GM12873 (cell line): ENCODE results near the gene DPP7.

Experiments used
- TF ChIP-seq, protein P1 (sequence below): IDR thresholded peaks from 2 replicates; pipeline ENCODE4 v1.5.1; 2012; ENCODE audit warnings: low read depth, mild to moderate bottlenecking, moderate library complexity, low read length, control low read depth; ENCODE audit not compliant: insufficient read depth; ENCODE audit errors: missing control alignments

DPP7 gene

DNA sequence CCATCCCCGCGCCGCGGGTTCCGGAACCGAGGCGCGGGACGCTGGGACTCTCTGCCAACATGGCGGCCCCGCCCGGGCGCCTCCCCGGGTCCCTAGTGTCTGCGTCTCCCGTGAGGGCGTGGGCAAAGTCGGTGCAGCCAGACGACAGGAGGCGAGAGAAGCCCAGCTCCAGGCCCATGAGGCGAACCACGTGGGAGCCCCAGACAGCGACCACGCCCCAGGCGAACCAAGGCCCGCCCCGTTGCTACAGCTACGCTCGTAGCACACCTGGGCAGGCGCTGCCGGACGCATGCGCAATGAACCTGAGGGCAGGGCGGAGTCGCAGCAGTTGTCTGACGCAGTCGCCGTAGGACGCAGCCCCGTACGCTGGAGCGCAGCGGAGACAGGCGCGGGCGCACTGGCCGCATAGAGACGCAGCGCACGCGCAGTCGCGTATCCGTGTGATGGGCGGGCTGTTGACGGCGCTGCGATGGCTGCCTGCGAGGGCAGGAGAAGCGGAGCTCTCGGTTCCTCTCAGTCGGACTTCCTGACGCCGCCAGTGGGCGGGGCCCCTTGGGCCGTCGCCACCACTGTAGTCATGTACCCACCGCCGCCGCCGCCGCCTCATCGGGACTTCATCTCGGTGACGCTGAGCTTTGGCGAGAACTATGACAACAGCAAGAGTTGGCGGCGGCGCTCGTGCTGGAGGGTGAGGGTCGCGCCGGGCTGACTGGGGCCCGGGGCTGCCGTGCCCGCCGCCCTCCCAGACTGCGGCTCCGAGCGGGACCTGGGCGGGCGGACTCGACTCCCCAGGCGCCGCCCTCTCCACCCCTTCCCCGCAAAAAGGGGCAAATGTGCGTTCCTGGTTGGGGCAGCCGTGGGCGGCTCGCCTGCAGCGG is 27.8 kb downstream of the DPP7 start, which contains the start of gene MAN1B1:
Gene MAN1B1 (plus strand): TSS at position 455 of the 878 bp plus-strand sequence. CDS start 15 bp downstream, at position 470.
- TF ChIP-seq, protein P1, sequence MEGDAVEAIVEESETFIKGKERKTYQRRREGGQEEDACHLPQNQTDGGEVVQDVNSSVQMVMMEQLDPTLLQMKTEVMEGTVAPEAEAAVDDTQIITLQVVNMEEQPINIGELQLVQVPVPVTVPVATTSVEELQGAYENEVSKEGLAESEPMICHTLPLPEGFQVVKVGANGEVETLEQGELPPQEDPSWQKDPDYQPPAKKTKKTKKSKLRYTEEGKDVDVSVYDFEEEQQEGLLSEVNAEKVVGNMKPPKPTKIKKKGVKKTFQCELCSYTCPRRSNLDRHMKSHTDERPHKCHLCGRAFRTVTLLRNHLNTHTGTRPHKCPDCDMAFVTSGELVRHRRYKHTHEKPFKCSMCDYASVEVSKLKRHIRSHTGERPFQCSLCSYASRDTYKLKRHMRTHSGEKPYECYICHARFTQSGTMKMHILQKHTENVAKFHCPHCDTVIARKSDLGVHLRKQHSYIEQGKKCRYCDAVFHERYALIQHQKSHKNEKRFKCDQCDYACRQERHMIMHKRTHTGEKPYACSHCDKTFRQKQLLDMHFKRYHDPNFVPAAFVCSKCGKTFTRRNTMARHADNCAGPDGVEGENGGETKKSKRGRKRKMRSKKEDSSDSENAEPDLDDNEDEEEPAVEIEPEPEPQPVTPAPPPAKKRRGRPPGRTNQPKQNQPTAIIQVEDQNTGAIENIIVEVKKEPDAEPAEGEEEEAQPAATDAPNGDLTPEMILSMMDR: no peak

DNA sequence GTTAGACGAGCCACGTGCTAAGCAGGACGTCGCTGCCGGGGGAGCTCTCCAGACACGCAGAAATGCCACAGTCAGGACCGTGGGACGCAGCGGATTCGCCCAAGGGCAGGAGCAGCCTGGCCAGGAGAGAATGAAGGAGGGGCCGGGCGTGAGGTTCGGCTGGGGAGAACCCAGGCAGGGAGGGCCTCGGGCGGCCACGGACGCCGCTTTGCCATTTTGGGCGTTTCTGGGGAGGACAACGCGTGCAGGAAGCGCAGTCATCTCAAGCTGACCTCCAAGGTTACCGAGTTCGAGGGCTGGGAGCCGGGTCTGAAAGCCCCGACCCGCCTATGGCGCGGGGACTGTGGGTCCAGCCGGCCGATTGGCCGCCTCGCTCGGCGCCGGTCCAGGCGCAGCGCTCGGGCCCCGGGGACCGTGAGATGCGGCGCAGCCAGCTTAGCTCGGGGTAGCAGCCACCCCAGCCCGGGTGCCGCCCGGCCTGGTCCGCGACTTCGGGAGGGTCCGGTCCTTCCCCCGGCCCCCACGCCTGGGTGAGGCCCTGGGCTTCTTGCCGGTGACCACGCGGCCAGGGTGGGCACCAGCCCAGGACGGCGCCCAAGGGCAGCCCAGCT is 28.5 kb downstream of the DPP7 start:
- TF ChIP-seq, protein P1: no peak

DNA sequence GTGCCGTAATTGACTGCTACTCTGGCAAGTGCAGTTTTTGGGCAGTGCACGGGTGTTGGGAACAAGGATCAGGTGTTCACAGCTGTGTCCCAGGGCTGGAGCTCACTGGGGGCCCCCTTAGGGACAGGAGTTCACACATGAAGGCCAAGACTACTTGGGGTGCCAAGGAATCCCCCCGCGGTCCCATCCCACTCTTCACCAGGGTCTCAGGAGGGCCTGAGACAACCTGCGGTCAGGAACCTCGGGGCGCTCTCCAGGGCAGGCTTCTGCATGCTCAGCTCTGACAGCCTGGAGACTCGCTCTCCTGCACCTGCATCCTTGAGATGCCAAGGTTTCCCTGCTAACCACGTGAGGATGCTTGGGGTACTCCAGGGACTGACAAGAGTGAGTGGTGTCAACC is 30.0 kb downstream of the DPP7 start:
- TF ChIP-seq, protein P1: no peak

DNA sequence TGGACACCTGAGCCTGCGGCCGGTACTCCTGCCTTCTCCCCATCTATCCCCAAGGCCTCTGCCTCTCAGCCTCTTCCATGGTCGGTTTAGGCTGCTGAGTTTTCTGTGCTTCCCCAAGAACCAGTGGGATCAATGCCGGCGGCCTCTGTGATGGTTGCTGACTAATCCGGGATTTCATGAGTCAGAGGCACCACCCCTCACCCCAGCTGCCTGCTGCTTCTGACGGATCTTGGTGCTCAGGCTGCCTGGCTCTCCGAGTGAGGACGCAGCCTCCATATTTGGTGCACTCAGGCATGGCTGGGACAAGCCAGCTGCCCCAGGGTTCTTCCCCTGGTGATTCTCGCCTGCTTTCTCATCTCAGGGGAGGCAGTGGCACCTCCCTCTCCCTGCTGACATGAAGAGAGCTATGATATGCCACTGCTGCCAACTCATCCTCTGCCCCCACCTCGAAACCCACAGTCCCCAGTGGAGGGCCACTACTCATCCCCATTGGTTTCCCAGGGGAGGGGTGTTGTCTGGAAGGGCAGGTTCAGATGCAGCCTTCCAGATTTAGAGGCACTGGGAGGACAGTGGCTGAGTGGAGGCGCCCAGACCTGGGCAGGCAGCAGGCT is 31.0 kb downstream of the DPP7 start:
- TF ChIP-seq, protein P1: no peak

DNA sequence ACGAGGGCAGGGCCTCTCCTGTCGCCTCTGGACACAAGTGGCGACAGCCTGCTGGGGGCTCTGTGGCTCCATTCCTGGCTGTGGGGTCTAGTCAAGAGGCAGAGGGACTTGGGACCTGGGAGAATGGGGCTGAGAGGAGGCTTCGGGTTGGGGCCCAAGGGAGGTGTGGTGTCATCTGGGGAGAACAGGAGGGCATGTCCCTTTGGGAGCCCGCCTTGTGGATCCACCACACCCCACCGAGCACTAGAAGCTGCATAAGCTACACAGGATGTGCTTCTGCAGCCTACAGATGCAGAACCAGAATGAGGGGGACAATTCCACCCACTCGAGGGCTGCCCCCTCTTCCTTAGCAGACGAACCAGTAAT is 31.6 kb downstream of the DPP7 start:
- TF ChIP-seq, protein P1: no peak

DNA sequence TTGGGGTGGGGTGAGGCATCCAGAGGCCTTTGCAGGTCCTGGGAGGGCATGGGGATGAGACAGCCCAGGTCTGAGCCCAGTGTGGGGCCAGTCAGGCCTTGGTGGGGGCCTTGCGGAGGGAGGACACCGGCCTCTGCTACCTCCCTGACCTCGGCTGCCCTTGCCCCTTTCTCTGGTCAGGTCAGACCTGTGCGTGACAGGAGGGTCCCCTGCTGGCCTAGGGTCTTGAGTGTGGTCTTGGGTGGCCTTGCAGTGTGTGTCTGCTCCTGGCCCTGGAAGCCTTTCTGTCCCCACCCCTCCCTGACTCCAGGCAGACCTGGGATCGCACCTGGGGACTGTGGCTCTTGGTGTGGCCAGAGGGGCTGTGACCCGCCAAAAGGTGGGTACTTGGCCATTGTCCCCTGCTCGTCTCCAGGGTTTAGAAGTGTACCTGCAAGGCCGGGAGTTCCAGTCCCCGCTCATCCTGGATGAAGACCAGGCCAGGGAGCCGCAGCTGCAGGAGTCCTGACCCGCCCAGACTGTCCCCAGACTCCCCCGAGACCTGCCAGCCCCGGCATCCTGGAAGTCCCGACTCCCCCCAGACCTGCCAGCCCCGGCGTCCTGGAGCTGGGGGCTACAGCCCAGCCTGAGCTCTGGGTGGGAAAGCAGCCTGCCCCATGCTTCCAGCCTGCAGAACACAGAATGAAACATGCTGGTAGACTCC is 32.2 kb downstream of the DPP7 start:
- TF ChIP-seq, protein P1: no peak
